IPS-15b (cell line): ENCODE measurements around the gene XAGE3.

Experiments
- H3K27me3 ChIP-seq: one replicate; pipeline ENCODE4 v1.6.1; 2013; ENCODE audit warnings: low read length; ENCODE audit not compliant: control insufficient read depth, insufficient read depth
- H3K36me3 ChIP-seq: one replicate; pipeline ENCODE4 v1.6.1; 2013; ENCODE audit warnings: low read length; ENCODE audit not compliant: control insufficient read depth, insufficient read depth
- H3K4me1 ChIP-seq: one replicate; pipeline ENCODE4 v1.6.1; 2013; ENCODE audit warnings: mild to moderate bottlenecking, low read length; ENCODE audit not compliant: control insufficient read depth, insufficient read depth
- H3K4me3 ChIP-seq: one replicate; pipeline ENCODE4 v1.5.1; 2013; ENCODE audit warnings: low read depth, low read length
- H3K9ac ChIP-seq: one replicate; pipeline ENCODE4 v1.6.1; 2013; ENCODE audit warnings: low read depth, mild to moderate bottlenecking, low read length
- H3K9me3 ChIP-seq: one replicate; pipeline ENCODE4 v1.6.1; 2013; ENCODE audit warnings: mild to moderate bottlenecking, low read length; ENCODE audit not compliant: control insufficient read depth, insufficient read depth

The XAGE3 gene

GRCh38 chrX:52824608-52825007 lies 43.3 kb downstream of the XAGE3 start:
- Histone ChIP-seq H3K9me3 (no peaks in the 10 kb centered on the region), H3K27me3 (no peaks in the 10 kb centered on the region), H3K36me3 (no peaks in the 10 kb centered on the region), H3K4me1 (no peaks in the 10 kb centered on the region), H3K4me3 (no peak overlapping the region), H3K9ac (no peak overlapping the region)

DNA sequence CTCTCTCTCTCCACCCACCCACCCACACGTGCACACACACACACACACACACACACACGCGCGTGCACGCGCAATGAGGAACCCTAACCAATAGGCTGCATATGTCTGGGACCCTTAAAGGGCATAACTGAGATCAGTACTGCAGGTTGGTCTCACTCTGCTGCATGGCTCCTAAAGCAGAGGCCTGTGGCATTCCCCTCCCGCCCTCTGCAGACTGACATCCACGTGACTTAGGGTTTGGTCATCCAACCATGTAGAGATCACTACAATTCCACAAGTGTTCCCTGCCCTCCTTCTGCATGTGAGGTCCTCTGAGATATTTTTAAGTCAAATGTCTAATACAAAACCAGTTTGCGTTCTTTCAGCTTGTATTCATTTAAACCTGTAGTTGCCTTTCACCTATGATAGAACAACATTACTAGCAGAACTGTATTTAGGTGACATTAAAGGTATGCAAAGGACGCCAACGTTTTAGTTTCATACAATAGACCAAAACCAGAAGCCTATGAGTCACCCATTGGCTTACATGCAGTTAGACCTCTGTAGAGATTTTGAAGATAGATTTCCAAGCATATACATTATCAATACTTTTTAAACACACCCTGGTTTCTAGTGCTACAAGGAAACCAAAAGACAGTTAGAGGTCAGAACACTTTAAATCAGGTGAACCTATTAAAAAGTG lies 46.7 kb downstream of the XAGE3 start:
- Histone ChIP-seq H3K9ac (no peak overlapping the region), H3K9me3 (no peaks in the 10 kb centered on the region), H3K4me3 (no peak overlapping the region), H3K4me1 (no peaks in the 10 kb centered on the region), H3K36me3 (no peaks in the 10 kb centered on the region), H3K27me3 (no peaks in the 10 kb centered on the region)

- Histone ChIP-seq H3K4me3 (no peak overlapping the region), H3K36me3 (no peaks in the 10 kb centered on the region), H3K27me3 (no peaks in the 10 kb centered on the region), H3K4me1 (no peaks in the 10 kb centered on the region), H3K9ac (no peak overlapping the region), H3K9me3 (no peaks in the 10 kb centered on the region)
Observed at GRCh38 chrX:52819788-52820187, 48.1 kb downstream of the XAGE3 start.
